ENCODE results near the gene ZNF837. TPM values are rescaled to one million over a fixed set of nuclear protein-coding genes. Genes with fewer than 3 reads are reported as not detected.

ZNF837 gene
- polyA plus RNA-seq, 1 donor (not counting 4 experiments of a cell fraction or from before 2014, with no cell fraction given) = 0.29 TPM

DNA sequence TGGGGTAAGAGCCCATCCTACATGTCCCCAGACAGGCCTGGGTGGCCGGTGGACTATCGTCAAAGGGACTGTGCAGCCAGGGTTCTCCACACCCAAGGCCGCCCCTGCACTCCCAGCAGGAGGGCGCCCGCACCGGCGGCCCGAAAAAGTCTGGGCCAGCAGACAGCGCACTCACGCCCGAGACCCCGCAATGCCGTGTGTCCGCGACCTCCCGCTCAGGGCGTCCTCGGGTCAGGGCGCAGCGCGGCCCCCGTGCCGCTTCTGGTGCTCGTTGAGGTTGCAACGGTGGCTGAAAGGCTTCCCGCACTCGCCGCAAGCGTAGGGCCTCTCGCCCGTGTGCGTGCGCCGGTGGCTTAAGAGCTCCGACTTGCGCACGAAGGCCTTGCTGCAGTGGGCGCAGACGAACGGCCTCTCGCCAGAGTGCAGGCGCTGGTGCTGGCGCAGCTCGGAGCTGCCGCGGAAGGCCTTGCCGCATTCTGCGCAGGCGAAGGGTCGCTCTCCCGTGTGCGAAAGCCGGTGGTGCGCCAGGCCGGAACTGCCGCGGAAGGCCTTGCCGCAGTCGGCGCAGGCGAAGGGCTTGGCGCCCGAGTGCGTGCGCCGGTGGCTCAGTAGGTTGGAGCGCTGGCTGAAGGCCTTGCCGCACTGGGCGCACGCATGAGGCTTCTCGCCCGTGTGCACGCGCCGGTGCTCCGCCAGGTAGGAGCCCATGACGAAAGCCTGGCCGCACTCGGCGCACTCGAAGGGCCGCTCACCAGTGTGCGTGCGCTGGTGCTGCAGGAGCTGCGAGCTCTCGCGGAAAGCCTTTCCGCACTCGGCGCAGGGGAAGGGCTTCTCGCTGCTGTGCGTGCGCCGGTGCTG lies 24.7 kb downstream of the ZNF837 start:
- Histone ChIP-seq H3K27ac (ENCODE audit: control insufficient read depth, insufficient read depth, low read length) (no peak overlapping the region), H3K27me3 (ENCODE audit: control insufficient read depth, extremely low read depth, insufficient read depth, low read length) (peaks cover 22% of the 10 kb centered on the region), H3K4me1 (ENCODE audit: control insufficient read depth, extremely low read depth, insufficient read depth, low read length) (no peaks in the 10 kb centered on the region), H3K36me3 (ENCODE audit: control insufficient read depth in 2 of 2, extremely low read depth in 1 of 2, insufficient read depth in 2 of 2, low read length in 2 of 2) (no peaks in the 10 kb centered on the region), H4K20me1 (ENCODE audit: control insufficient read depth, extremely low read depth, insufficient read depth, low read length) (no peaks in the 10 kb centered on the region), H3K4me3 (ENCODE audit: control insufficient read depth in 2 of 3, extremely low read depth in 1 of 3, insufficient read depth in 2 of 3, low read depth in 1 of 3, low read length in 3 of 3) (no peak overlapping the region), H3K4me2 (ENCODE audit: control insufficient read depth, extremely low read depth, insufficient read depth, low read depth, low read length) (no peak overlapping the region), H2AFZ (ENCODE audit: control insufficient read depth, low read length) (no peak overlapping the region), H3K79me2 (ENCODE audit: control insufficient read depth, insufficient read depth, low read length) (no peaks in the 10 kb centered on the region), H3K9me1 (ENCODE audit: control insufficient read depth, extremely low read depth, insufficient read depth, low read length) (no peaks in the 10 kb centered on the region), H3K9ac (ENCODE audit: control insufficient read depth, extremely low read depth, insufficient read depth, low read length) (no peak overlapping the region), H3K9me3 (ENCODE audit: control insufficient read depth, low read depth, low read length) (peaks cover 3% of the 10 kb centered on the region)
- TF ChIP-seq, protein P1, sequence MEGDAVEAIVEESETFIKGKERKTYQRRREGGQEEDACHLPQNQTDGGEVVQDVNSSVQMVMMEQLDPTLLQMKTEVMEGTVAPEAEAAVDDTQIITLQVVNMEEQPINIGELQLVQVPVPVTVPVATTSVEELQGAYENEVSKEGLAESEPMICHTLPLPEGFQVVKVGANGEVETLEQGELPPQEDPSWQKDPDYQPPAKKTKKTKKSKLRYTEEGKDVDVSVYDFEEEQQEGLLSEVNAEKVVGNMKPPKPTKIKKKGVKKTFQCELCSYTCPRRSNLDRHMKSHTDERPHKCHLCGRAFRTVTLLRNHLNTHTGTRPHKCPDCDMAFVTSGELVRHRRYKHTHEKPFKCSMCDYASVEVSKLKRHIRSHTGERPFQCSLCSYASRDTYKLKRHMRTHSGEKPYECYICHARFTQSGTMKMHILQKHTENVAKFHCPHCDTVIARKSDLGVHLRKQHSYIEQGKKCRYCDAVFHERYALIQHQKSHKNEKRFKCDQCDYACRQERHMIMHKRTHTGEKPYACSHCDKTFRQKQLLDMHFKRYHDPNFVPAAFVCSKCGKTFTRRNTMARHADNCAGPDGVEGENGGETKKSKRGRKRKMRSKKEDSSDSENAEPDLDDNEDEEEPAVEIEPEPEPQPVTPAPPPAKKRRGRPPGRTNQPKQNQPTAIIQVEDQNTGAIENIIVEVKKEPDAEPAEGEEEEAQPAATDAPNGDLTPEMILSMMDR (optimal IDR thresholded peaks at IDR 0.05 in 1 of 3, IDR thresholded peaks at IDR 0.05 in 1 of 3, conservative IDR thresholded peaks at IDR 0.05 in 1 of 3; ENCODE audit: extremely low read depth in 1 of 3, insufficient read depth in 2 of 3, low read length in 3 of 3) = no peak
- peak; percentile 55 for TF ChIP-seq EZH2 (IDR thresholded peaks at IDR 0.05; ENCODE audit: low read length)
- DNase-seq (ENCODE audit: low read depth, low spot score) (no peak), FAIRE-seq (no peak)
- dilution Hi-C loops (cut with MboI; ENCODE audit: extremely low pct_ligation_motif_present, low sequenced_read_pairs) = no loop called here

DNA sequence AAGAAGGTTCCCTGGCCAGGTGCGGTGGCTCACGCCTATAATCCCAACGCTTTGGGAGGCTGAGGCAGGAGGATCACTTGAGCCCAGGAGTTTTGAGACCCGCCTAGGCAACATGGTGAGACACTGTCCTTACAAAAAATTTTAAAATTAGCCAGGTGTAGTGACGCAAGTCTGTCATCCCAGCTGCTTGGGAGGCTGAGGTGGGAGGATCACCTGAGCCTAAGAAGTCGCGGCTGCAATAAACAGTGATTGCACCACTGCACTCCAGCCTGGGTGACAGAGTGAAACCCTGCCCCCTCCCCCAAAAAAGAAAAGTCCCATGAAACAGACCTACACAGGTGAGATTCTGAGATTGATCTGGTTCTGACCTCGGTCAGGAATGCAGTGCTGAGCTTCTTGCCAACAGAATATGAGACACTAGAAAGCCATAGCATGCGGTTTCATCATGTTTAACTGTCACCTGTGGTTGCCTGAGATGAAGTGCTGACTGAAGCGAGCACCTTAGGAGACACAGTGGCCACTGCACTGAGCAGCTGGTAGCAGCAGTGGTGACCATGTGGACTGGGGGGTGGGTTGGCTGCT lies 25.5 kb downstream of the ZNF837 start:
- Histone ChIP-seq H2AFZ (ENCODE audit: control insufficient read depth, low read length) (no peak overlapping the region), H3K4me1 (ENCODE audit: control insufficient read depth, extremely low read depth, insufficient read depth, low read length) (no peaks in the 10 kb centered on the region), H3K27ac (ENCODE audit: control insufficient read depth, insufficient read depth, low read length) (no peak overlapping the region), H3K9ac (ENCODE audit: control insufficient read depth, extremely low read depth, insufficient read depth, low read length) (no peak overlapping the region), H3K79me2 (ENCODE audit: control insufficient read depth, insufficient read depth, low read length) (no peaks in the 10 kb centered on the region), H4K20me1 (ENCODE audit: control insufficient read depth, extremely low read depth, insufficient read depth, low read length) (no peaks in the 10 kb centered on the region), H3K4me2 (ENCODE audit: control insufficient read depth, extremely low read depth, insufficient read depth, low read depth, low read length) (no peak overlapping the region), H3K9me3 (ENCODE audit: control insufficient read depth, low read depth, low read length) (peaks cover 3% of the 10 kb centered on the region), H3K27me3 (ENCODE audit: control insufficient read depth, extremely low read depth, insufficient read depth, low read length) (peaks cover 30% of the 10 kb centered on the region), H3K36me3 (ENCODE audit: control insufficient read depth in 2 of 2, extremely low read depth in 1 of 2, insufficient read depth in 2 of 2, low read length in 2 of 2) (no peaks in the 10 kb centered on the region), H3K4me3 (ENCODE audit: control insufficient read depth in 2 of 3, extremely low read depth in 1 of 3, insufficient read depth in 2 of 3, low read depth in 1 of 3, low read length in 3 of 3) (no peak overlapping the region), H3K9me1 (ENCODE audit: control insufficient read depth, extremely low read depth, insufficient read depth, low read length) (no peaks in the 10 kb centered on the region)
- FAIRE-seq = no peak
- no peak for TF ChIP-seq EZH2 (IDR thresholded peaks at IDR 0.05; ENCODE audit: low read length)
- dilution Hi-C loops (cut with MboI; ENCODE audit: extremely low pct_ligation_motif_present, low sequenced_read_pairs) = no loop called here
- no peak for DNase-seq (ENCODE audit: low read depth, low spot score)
